Left kidney (tissue), 2 donors: Measurements from ENCODE around the gene TMTC1. TPM values are rescaled to one million over a fixed set of nuclear protein-coding genes. Genes with fewer than 3 reads are reported as not detected.

ENCODE experiments used
- DNase-seq: peaks from one replicate; pipeline ENCODE4 v3.0.0-alpha.2; 2013
- polyA plus RNA-seq: library from polyadenylated mRNA; unstranded; fragments of 120-200 nt; gene quantifications from one replicate; pipeline ENCODE4 v1.2.1, GENCODE V29; 2013; ENCODE audit not compliant: insufficient read length

TMTC1 gene
- polyA plus RNA-seq, 1 donor, result 26.2 TPM

DNA sequence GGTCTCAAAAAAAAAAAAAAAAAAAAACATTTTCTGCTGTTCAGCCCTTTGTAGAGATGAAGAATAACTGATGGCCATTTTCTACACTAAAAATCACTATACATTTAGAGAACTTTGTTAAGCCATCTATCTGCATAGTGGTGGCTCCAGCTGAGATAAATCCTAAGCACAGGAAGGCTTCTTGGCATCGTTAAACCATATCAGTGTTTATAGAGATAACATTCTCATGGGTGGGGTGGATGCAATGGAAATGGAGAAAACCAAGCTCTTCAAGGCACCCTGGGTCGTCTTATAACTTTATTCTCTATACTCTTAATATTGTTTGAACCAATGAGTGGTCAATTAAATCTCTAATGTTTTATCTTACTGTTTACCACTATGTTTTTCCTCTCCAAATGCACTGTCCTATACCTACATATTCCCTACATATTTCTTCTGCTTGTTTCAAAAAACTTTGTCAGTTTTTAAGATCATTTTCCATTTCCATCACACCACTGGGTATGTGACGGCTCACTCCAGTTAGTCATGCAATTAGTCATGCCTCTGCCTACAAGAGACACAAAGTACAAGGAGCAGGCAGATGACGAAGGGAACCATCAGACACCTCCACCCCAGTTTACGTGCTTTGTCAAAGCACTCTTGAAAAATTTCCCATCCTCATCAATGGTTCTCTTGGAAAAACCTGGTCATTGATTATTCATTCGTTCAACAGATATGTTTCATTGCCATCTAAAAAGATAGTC is 166.9 kb downstream of the TMTC1 start:
- no peak for DNase-seq

DNA sequence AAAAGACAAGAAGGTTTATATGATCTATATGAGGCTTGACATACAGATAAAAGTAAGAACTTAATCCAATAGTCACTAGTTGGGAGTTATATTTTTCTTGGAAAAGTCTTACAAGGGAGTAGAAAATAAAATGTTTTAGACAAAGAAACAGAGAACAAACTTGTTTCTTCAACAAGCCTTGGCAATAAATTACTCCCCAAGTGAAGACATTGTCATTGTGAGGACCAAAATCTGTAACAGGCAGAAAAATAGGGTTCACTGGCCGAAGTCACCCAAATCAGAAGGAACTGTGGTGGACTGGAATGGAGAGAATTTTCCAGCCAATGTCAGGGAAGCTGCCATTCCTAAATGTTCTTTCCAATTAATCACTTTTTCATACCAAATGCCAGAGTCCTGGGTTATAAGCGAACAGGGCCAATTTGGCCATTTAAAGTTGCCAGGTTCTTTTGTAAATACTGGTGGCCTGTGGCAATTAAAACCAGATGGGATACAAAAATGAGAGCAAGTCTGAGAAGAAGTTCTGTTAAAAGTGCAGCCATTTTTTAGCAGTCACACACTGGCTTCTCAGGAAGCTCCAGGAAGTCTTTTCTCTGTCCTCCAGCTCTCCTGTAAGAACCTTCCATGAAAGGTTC is 168.9 kb downstream of the TMTC1 start:
- DNase-seq, result no peak

DNA sequence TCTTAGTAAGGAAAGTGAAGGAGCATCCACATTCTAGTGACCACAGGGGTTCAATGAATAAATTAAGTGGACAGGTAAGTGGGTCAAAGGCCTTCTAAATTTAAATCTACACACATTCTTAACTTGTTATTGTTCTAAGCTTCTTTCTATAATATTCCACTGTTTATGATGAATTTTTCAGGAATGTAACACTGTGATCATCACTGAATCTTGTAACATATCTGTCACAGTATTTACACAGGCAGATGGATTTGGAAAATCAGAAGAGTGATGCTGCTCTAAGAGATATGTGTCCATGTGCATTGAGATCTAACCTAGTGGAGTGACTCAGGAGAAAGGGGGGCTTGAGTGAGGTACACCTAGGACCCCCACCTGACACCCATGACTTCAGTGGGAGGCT is 170.8 kb downstream of the TMTC1 start:
- no peak for DNase-seq

DNA sequence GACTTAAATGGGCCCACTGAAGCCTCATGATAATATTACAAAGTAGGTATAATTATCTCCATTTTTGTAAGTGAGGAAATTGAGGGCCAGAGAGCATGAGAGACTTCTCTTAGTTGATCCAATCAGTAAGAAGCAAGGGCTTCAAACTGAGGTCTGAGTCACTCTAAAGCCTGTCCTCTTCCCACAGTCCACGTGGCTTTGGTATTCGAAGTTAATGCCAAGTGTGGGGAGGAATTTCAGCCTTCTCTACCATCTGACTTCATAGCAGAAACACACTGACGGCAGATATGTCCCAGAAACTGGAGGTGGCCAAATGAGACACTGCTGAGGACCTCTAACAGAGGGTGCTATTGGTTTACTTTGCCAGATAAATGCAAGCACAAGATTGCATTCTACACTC is 171.8 kb downstream of the TMTC1 start:
- DNase-seq, result no peak

DNA sequence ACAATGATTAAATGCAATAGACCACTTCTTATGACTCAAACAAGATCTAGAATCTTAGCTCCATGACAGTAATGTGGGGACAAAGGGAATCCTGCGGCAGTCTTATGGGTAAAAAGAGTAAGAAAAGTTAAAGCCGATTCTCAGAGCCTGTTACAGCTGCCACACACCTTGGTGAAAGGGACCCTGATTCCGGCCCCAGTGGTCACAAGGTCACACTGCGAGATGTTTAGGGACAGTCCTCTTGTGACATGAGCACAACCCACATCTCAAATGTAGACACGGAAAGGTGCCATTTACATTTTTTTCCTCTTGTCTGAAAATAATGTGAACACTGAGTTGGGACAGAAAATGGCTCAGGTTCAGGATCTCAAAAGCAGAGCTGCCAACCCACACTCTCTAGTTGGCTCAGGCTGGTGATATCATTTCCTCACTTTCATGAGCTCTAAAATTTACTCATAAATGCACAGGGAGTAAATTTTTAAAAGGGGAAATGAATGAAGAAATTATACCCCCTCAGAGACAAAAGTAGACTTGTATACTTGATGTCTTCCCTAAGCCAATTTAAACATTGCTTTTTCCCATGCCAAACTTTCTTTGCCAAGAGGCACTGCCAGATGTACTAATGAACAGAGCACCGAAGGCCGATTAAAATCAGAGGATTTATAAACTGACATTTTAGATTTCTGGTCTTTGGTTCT is 173.1 kb downstream of the TMTC1 start:
- DNase-seq, result no peak

DNA sequence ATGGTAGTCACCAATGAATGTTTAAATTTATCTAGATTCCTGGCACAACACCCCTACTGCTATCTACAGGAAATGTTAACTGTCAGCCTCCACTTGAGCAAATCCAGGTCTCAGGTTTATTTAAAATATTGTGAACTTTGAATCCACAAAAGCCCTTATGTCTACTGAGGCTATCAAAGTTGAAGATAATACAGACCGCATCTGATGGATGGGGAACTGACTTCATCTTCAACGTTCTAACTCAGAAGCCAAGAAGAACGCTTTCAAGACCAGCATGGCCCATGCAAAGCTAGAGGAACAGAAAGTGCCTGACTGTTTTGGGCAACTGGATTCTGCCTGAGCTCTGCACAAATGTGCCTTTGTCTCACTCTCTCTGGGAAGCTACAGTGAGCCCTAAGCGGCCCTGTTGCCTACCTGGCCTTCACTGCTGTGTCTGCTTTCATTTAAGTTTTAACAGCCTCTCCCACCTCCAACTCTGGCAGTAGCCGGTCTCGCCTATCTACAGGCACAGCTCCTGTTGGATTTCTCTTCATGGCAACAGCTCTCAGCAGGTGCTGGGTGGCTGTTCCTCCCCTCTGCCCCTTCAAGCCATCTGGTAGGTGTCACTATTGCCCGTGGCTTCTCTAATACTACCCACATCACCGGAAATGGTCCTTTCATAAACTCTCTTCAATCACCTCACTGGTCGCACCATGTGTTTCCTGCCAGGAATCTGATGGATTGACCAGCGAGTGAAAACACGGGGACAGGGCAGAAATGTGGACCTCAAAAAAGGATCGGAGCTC is 174.1 kb downstream of the TMTC1 start:
- DNase-seq, result no peak

DNA sequence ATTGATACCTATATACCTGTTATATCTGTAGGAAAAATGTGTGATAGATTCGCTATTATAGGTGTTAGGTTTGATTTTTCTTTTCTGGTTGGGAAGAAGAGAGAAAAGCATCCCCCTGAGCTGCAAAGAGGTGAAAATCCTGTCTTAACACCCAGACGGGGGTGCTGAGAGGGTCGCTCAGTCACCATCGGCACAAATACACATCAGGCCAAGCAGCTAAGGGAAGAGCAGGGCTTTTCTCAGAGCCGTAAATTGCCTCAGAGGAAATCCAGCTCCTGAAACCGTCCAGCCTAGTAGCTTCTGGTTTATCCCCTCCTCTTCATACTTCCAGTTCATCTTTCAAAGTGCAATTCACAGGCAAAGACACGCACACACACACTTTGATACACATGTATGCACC is 175.2 kb downstream of the TMTC1 start:
- DNase-seq, result no peak

DNA sequence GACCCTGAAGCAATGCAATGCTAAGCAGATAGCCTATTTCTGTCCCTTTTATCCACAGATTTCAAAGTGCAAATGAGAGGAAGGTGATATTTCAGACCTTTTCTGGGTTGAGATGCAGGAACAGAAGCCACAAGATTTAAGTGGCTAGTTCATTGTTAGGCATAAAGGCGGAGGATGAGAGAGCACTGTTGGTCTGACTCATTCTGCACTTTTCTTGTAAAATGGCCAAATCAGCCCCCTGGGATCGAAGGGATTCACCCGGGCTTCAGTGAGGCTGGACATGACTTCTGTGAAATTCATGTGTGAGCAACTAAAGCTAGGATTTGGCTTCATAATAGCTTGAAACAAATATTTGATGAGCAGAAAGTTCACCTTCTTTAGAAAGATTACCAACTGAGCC is 184.4 kb downstream of the TMTC1 start:
- no peak for DNase-seq

DNA sequence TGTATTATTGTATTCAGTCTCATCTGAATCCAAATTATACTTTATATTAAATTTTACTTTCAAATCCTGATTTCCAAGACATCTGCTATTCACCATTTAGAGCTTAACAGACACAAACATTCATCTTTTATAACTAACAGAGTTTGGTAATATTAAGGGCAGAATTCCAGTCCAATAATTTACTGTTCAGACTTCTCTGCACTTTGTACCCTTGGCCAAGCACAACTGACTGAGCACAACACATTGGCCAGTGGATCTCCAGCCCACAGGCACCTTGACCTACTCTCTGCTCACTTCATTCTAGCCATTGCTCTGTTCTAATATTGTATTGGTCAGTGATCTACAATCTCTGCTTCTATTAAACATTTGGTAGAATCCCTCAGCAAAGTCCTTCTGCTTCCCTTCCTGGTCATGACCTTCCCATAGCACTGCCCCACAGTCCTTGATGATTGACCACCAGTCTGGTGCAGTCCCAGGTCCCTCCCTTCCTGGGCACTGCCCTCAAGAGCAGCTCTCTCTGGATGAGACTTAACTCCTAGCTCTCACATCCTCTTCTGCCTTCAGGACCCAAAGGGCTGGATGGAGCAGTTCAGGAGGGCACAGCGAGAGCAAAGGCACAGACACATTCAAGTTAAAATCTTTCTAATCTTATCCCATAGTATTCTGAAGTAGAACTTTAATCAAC is 188.5 kb downstream of the TMTC1 start:
- no peak for DNase-seq

DNA sequence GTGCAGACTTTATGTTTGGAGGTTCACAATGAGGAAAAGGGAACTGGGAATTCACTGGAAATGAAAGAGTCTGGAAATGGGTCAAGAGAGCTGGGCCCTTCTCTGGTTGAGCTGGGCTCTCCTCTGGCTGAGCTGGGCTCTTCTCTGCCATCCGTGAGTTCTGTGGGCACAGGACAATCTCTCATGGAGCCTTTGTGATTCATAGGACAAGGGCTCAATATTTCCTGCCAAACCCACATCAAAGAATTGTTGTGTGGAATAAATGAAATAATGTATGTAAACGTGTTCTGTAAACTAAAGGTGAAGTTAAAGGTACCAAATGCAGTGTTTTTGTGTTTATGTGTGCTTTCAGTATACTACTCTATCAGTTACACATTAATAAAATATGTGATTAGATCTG is 190.7 kb downstream of the TMTC1 start:
- DNase-seq, result no peak

DNA sequence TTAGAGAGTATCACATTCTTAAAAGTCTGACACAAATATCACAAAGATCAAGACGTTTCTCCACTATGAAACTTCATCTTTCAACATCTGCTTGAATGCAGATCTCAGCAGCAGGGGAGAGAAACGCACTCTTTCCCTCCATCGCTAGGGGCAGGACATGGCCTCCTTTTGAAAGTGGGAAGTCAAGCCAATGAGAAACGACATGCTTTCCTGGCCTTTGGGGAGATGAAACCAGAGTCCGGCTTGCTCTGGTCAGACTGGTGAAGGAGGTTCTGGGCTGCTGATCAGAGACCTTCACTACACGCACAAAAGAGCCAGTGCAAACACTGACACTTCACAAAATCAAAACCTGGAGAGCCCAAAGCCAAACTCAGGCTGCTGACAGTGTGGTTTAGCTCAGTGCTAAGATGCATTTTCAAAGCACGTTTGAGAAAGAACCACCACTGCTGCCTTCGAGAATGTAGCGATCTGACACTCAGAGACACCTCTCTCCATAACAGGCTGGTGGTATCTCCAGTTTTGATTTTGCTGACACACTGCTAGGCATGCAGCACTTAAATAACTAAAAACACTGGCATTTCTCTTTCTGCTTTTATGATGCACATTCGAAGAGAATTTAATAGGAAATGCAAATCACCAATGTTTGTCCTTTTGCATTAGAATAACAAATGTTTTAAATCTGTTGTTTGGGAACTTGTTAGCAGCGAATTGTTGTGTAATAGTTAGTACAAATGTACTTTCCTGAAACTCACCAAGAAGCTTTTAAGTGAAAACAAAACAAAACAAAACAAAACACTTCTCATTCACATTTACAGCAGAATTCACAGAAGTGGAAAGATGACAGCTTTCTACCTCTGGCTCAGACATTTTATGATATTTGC is 192.4 kb downstream of the TMTC1 start:
- DNase-seq, result peak; percentile 57

DNA sequence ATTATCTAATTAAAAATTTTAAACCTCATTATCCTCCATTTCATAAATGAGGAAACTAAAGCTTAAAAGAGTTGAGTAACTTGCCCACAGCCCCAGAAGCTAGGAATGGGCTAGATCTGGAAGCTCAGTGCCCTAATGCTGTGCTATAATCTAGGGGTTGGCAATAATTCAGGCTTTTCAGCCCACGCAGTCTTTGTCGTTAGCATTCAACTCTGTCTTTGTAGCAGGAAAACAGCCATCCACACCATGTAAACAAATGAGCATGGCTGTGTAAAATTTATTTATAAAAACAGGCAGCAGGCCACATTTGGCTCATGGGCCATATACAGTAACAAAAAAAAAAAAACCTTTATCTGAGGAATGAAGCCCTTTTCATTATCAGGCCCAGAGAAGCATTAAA is 193.9 kb downstream of the TMTC1 start:
- no peak for DNase-seq

DNA sequence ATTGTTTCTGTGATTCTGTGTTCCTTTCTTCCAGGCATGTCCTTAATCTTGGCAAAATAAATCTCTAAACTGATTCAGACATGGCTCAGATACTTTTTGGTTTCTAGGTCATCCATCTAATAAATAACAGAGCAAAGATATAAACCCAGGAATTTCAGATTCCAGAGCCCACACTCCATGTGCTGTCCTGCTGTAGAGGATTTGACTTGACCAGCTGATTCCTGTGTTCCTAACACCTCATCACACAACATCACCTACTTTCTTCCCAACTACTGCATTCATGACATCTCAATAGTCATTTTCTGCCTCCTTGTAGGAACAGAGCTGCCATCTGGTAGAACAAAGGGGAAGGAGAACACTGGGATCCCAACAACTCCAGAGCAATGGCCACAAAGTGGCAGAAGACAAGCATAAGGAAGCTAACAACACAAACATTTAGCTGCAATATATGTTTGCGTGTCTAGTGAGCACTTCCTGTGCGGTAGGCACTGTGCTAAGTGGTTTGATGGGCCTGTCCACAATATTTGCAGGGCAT is 194.4 kb downstream of the TMTC1 start:
- DNase-seq, result no peak

DNA sequence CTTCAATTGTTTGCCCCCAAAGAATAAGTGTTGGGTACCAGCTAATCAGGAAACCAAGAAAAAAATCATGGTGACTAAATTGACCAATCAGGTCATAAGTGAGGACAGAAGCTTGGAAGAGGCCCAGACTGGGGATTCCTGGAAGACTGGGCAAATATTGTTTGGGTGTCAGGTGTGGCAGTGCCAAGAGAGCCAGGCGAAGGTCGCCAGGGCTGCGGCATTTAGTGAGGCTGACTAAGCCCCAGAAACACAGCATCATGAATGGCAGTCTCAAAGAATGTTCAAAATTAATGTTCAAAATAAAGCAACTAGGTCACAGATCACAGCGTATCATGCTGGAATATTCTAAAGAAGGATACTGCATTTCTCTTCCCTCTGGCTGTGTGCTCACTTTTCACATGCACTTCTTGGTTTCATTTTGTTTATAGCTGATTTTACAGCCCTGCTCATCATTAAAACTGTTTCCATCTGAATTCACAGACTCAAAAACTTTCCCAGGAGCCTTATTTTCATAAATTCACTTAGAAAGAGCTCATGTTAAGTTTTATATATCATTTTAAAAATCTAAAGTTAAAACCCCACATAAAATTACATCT is 201.0 kb downstream of the TMTC1 start:
- DNase-seq, result no peak

DNA sequence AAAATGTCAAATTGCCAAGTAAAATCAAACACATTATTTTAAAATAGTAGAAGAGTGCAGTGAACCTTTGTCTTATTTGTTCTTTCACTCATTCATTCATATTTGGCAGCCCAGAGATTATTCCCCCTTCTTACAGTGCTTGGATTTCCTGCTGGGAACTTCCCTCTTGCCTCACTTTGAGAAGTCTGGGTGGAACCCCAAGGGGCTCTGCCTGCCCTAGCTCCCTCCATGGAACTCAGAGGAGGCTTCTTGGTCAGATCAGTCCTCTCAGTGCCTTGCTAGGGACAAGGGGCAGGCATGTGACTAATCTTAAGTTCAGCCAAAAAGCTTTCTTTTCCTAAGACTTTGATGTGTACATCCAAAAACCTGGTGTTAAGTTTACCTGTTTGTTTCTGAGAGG is 201.6 kb downstream of the TMTC1 start:
- DNase-seq, result no peak

DNA sequence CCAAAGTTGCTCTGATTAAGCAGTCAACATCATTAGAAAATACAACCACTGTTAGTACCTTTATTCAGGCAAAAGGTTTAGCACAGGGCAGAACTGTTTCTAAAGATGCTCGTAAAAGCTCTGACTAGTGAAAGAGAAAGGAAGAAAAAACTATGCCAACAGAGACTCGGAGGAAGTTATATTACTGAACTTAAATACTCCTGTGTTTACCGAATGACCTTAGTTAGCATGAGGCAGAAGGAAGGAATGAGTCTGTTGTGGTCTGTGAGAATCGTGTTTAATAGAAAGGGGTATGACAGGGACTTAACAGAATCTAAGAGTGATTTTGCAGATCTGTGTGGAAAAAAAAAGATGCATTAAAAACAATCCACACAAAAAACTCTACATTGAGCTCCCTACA is 202.1 kb downstream of the TMTC1 start:
- no peak for DNase-seq

DNA sequence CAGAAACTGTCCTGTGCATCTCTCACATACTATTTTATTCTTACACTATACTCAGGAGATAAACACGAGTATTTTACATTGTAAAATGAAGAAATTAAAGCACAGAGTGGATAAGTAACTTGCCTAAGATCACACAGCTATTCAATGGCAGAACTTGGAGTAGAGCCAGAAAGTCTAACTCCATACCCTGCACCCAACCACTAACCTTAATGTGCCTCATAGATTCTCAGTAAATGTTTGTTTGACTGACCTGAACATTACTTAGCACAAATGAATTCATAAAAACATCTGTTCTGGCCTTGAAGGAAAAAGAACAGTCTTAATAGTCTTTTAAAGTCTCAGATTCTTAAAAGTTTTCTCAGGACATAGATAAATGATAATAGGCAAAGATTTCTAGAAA is 202.8 kb downstream of the TMTC1 start:
- no peak for DNase-seq

DNA sequence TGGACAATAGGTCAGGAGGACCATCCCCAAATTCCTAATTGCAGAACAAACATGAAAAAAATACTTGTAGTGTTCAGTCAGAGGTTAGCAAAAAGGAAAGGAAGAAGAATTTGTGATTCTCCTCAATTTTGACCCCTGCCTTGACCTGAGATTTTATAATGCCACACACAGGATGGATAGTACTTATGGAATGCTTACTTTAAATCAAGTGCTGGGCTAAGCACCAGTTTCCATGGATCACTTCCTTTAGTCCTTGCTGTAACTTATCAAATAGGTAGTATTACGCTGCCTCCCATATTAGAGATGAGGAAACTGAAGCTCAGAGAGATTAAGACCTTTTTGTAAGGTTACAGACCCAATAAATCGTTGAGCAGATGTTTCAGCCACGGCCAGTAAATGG is 205.0 kb downstream of the TMTC1 start:
- DNase-seq, result no peak

DNA sequence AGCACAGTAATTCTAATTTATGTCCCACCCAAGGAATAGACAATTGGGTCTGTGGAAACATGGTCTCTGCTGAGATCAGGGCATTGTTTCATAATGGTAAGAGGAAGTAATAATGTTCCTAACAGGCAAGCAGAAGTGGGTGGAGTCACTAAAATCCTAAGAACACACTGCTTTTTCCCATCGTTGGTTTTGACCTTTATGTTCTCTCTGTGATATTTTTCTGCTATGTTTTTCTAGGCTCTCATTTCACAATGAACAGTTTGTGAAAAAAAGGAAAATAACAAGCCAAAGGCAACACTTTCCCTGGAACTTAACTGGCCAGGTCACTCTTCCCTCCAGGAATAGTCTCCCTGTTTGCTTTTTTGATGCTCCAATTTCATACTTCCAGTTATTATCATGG is 205.7 kb downstream of the TMTC1 start:
- no peak for DNase-seq

DNA sequence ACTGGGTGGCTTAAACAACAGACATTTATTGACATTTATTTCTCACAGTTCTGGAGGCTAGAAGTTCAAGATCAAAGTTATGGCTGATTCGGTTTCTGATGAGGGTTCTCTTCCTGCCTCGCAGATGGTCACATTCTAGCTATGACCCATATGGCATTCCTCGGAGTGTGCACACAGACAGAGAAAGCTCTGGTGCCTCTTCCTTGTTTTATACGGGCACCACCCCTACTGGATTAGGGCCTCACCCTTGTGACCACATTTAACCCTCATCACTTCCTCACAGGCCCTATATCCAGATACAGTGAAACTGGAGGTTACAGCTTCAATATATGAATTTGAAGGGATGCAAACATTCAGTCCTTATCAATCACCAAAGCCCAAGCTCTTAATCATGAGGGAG is 209.2 kb downstream of the TMTC1 start:
- no peak for DNase-seq
